Measurements from ENCODE around the gene GSPT1.

Gene GSPT1

DNA sequence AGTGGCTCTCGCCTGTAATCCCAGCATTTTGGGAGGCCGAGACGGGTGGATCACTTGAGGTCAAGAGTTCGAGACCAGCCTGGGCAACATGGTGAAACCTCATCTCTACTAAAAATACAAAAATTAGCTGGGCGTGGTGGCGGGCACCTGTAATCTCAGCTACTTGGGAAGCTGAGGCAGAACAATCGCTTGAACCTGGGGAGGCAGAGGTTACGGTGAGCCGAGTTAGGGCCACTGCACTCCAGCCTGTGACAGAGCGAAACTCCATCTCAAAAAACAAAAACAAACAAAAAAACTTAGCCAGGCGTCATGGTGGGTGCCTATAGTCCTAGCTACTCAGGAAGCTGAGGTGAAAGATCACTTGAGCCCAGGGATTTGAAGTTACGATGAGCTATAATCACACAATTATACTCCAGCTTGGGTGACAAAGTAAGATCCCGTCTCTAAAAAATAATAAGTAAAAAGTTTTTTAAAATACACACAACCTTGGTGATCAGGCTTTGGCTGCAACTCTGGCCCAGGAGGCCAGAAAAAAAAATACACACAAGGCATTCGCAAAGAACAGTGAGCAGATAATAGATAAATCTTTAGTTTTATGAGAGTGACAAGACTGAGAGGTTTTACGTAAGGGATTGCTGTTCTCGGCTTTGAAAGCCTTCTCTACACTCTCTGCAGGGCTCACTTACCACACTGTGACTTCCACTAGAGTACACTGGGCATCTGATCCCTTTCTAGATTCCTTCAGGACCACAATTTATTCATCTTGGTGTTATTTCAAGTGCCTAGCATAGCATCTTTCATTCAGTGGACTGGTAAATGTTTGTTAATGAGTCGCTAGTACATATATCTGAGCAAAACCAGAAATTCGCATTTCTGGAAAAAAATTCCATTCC lies 5.9 kb downstream of the GSPT1 start:
- DNase-seq = no peak

DNA sequence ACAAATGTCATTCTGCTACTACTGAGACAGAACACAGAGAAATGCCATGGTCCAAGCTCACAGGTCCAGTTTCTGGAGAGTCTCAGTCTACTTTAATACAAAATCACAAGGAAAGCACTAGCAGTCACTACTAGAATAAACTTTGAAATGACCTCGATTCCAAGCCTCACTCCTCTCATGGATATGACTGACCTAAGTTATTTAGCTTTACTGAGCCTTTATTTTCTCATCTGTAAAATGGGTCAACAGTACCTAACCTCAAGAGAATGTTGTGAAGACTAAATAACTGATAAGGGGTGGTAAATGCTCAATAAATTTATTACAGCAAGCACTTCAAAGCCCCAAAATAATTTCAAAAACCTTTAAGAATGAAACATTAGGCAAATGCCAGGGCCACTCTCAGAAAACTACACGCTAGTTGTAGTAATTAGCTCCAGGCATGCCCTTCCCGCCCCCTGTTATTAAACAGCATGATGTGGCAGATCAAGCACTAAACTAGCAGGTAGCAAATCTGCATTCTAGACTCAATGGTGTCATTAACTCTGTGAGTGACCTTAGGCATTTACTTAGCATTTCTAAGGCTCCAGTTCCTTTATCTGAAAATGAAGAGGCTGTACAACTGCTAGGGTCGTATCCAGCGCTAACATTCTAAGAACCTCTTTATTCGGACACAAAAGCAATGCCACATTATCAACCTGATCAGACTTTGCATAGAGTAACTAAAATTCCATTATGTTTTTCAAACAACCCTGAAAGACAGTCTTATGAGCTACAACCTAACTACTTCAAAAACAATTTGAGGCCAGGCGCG lies 8.4 kb downstream of the GSPT1 start:
- no peak for DNase-seq

DNA sequence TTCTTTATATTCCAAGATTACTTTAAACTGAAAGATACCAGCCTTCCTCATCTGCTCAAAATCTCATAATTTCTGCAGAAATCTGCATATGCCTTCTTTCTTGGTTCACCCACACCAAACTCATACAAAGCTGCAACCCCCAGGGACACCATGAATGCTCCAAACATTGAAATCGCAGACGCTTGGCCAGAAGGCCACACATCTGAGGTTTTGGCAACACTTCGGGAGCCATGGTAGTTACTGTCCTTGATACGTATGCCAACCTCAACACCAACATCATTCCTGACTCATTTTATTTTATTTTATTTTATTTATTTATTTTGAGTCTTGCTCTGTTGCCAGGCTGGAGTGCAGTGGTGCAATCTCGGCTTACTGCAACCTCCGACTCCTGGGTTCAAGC lies 11.8 kb downstream of the GSPT1 start:
- DNase-seq = no peak

- no peak for DNase-seq
Measured at GRCh38 chr16:11901091-11901490, 14.7 kb downstream of the GSPT1 start.

GRCh38 chr16:11896486-11897176 lies 19.1 kb downstream of the GSPT1 start:
- DNase-seq = no peak

GRCh38 chr16:11893571-11893970 lies 22.2 kb downstream of the GSPT1 start:
- no peak for DNase-seq

- DNase-seq = no peak
Measured at GRCh38 chr16:11892761-11893160, 23.0 kb downstream of the GSPT1 start.

DNA sequence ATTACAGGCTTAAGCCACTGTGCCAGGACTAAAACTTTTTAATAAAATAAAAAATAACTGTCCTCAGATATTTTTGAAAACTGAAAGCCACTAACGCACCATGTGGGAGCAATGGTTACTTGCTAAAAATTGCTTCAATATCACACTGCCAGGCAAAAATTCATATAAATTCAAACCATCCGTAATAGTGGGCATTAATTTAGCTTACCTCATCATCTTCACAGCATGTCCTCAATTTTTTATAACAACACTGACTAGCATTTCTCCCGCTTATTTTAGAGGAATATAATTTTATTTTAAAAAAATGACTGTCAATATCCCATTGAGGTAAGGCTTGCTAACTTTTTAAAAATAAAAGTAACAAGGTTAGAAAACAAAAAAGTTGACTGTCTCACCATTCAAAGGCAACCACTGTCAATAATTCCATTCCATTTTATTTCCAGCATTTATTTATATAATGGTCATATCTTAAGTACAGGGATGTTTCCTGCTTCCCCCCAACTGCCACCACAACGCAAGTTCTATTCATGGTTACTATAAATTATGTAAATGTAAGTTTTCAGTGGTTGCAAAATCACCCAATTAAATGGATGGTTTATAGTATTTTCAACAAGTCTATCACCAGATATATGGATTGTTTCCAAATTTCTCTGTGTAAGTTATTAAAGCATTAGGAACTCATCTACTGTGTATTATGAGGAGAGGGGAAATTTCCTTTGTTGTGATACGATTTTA lies 25.4 kb downstream of the GSPT1 start:
- DNase-seq = no peak

GRCh38 chr16:11886881-11887280 lies 28.9 kb downstream of the GSPT1 start:
- DNase-seq = no peak

DNA sequence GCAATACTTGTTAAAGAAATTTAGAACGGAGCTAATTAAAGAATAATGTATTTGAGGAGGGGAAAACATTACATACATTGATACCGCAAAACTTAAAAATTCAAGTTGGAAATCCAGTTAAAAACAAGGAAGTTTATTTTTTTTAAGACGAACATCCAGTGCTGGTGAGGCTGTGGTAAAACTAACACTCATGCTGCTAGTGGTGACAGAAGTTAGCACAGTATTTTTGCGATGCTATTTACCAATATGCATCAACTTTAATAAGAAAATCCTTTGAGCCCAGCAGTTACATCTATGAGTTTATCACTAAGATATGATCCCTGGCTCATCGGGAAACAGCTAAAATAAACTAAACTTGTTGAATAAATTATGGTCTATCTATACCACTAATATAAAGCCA lies 31.7 kb downstream of the GSPT1 start:
- DNase-seq = no peak

GRCh38 chr16:11880007-11880406 lies 35.7 kb downstream of the GSPT1 start:
- DNase-seq = no peak

DNA sequence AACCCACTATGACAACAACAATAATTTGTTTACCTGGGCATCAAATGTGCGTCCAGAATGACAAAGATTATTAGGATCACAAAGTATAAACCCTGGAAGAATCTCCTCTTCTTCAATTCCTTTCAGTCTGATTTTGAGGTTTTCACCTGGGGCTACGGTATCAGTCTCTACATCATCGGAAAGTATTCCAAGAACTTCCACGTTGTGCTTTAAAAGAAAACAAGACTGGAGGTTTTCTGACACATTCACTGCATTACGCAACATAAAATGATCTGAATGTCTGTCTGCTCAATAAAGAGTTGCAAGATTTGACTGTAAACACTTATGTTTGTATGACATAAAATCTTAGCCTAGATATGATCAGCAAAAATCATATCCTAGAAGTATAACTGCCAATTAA lies 38.4 kb downstream of the GSPT1 start:
- no peak for DNase-seq

- no peak for DNase-seq
Measured at GRCh38 chr16:11876306-11876705, 39.5 kb downstream of the GSPT1 start.

DNA sequence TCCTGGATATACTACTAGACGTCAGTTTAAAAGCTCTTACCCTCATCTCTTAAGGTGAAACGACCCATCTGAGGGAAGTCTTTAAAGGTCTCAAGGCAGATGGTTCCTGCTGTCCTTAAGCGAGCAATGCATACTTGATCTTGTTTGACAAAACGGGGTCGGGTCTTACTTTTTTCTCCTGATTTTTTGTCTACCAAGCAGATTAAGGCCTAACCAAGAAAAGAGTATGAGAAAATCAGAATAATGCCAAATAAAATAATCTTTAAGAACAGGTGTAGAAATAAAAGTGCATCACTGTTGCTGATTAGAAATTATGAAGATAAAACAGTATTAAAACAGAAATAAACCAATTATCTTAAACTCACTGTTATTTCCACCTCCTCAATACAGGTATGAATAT lies 40.0 kb downstream of the GSPT1 start:
- no peak for DNase-seq

- no peak for DNase-seq
Measured at GRCh38 chr16:11871193-11871592, 44.6 kb downstream of the GSPT1 start.

DNA sequence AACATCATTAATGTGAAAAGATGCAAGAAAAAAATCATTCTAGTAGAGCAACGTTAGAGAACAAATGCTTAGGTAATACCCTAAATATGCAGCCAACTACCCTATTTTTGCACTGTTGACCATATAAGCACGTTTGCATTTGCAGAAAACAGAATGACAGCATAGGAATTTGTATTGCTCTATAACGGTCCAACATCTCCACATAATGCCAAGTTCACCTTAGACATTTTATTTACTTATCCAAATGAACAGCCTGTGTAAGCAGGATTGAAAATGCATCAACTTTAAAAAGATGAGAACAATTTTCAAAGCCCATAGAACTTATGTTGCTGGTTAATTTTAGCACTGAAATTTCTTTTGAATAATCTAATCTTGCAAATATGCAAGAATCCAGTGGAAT lies 45.4 kb downstream of the GSPT1 start:
- DNase-seq = no peak

GRCh38 chr16:11869353-11870228 lies 46.2 kb downstream of the GSPT1 start:
- no peak for DNase-seq

- DNase-seq = no peak
Measured at GRCh38 chr16:11868412-11868980, 47.3 kb downstream of the GSPT1 start.

- DNase-seq = no peak
Measured at GRCh38 chr16:11862489-11862888, 53.3 kb downstream of the GSPT1 start.

DNA sequence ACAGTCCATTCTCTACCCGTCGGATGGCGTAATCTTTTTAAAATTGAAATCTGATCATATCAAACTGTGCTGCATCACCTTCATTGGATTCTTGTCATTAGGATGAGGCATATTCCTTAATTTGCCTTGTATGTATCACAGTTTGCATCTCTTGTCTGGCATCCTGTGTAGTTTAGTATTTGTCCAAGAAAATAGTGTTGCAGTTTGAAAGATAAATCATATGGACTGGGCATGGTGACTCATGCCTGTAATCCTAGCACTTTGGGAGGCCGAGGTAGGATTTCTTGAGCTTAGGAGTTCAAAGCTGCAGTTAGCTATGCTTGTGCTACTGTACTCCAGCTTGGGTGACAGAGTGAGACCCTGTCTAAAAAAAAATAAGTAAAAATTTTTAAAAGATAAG lies 58.6 kb downstream of the GSPT1 start:
- DNase-seq = no peak

DNA sequence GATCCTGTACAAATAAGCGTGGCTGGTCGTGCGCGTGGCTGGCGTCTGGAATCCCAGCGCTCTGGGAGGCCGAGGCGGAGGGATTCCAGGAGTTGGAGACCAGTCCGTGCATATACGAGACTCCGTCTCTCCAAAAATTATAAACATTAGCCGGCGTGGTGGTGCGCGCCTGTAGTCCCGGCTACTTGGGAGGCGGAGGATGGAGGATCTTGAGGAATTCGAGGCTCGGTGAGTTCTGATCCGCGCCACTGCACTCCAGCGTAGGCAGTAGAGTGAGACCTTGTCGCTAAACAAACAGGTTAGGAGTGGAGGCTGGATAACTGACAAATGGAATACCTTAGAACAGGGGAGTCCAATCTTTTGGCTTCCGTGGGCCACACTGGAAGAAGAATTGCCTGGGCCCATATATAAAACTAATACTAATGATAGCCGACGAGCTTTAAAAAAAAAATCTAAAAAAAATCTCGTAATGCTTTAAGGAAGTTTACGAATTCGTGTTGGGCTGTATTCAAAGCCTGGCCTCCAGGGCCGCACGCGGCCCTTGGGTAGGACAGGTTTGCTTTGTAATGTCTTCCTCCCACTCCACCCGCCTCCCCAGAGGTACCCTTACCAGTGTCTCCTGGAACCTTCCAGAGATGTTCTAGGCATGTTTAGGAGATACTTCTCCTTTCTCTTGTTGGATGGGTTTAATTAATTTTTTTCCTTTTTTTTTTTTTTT lies 63.5 kb downstream of the GSPT1 start:
- DNase-seq = peak; percentile 24

All from DMS 273 treated with DMSO at 0.1 percent for 48 hours (cell line).